ENCODE results near the gene ADGRV1.
A peak's percentile ranks its signal among the peaks of the same experiment; 100 is the strongest.

The ADGRV1 gene

DNA sequence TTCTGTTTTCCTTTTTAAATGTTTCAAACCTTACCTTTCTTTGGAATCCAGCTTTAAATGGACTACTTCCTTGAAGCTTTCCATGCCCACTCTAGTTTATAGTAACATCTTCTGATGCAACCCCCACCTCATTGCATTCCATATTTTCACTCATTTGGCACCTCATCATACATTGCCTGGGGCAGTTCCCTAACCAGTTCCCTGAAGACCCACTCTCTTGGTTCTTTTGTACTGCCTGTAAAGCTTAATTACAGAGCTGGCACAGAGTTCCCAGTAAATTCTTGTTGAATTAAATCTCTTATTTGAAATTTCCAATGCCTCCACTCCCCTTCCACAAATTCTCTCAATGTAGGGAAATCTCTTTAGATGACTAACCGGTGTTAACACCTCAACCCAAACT, 567.3 kb downstream of the ADGRV1 start:
- DNase-seq (ENCODE audit: insufficient read length), result no peak
- TF ChIP-seq TAF1 (IDR thresholded peaks at IDR 0.05; ENCODE audit: borderline replicate concordance, low read depth, low read length), result no peak
- TF ChIP-seq POLR2A (IDR thresholded peaks at IDR 0.05; ENCODE audit: low read depth, low read length), result no peak
- no peak for TF ChIP-seq POLR2AphosphoS5 (IDR thresholded peaks at IDR 0.05; ENCODE audit: low read depth, low read length)
- no peak for FAIRE-seq

- TF ChIP-seq POLR2AphosphoS5 (IDR thresholded peaks at IDR 0.05; ENCODE audit: low read depth, low read length) (no peak), POLR2A (IDR thresholded peaks at IDR 0.05; ENCODE audit: low read depth, low read length) (no peak), TAF1 (IDR thresholded peaks at IDR 0.05; ENCODE audit: borderline replicate concordance, low read depth, low read length) (no peak)
- FAIRE-seq (no peak), DNase-seq (ENCODE audit: insufficient read length) (no peak)
These were observed 567.9 kb downstream of the ADGRV1 start for GRCh38 chr5:91126448-91126847.

GRCh38 chr5:91126888-91127287, 568.3 kb downstream of the ADGRV1 start:
- no peak for TF ChIP-seq POLR2A (IDR thresholded peaks at IDR 0.05; ENCODE audit: low read depth, low read length)
- TF ChIP-seq TAF1 (IDR thresholded peaks at IDR 0.05; ENCODE audit: borderline replicate concordance, low read depth, low read length), result no peak
- TF ChIP-seq POLR2AphosphoS5 (IDR thresholded peaks at IDR 0.05; ENCODE audit: low read depth, low read length), result no peak
- DNase-seq (ENCODE audit: insufficient read length) (no peak), FAIRE-seq (no peak)

DNA sequence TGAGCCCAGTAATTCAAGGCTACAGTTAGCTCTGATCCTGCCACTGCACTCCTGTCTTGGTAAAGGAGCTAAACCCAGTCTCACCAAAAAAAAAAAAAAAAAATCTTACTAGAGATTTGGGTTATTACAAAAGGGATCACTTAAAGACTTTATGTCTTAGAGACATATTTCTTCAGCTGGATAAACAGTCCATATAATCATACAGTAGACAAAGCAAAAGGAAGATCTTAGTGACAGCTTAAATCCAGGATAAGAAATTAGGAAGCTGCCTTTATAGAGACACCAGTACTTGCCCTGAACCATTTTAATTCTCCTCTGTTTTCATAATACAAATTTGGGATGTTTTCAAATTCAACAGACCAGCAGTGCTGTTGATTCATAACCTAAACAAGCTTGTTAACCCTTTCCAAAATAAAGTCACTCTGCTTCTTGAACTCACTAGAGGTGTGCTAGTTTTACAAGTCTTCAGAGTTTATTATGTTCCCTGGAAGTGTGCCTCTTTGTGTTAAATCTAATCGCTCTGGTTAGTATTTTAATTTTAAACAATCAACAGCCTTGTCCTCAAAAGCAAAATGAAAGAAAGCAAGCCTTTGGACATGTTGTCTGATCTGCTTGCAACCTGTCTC, 569.0 kb downstream of the ADGRV1 start:
- DNase-seq (ENCODE audit: insufficient read length), result no peak
- TF ChIP-seq POLR2A (IDR thresholded peaks at IDR 0.05; ENCODE audit: low read depth, low read length), result no peak
- no peak for TF ChIP-seq TAF1 (IDR thresholded peaks at IDR 0.05; ENCODE audit: borderline replicate concordance, low read depth, low read length)
- TF ChIP-seq POLR2AphosphoS5 (IDR thresholded peaks at IDR 0.05; ENCODE audit: low read depth, low read length), result no peak
- no peak for FAIRE-seq

- TF ChIP-seq POLR2AphosphoS5 (IDR thresholded peaks at IDR 0.05; ENCODE audit: low read depth, low read length), result no peak
- TF ChIP-seq TAF1 (IDR thresholded peaks at IDR 0.05; ENCODE audit: borderline replicate concordance, low read depth, low read length), result no peak
- TF ChIP-seq POLR2A (IDR thresholded peaks at IDR 0.05; ENCODE audit: low read depth, low read length), result no peak
- FAIRE-seq, result no peak
- no peak for DNase-seq (ENCODE audit: insufficient read length)
These were observed 570.0 kb downstream of the ADGRV1 start for GRCh38 chr5:91128604-91129003.

DNA sequence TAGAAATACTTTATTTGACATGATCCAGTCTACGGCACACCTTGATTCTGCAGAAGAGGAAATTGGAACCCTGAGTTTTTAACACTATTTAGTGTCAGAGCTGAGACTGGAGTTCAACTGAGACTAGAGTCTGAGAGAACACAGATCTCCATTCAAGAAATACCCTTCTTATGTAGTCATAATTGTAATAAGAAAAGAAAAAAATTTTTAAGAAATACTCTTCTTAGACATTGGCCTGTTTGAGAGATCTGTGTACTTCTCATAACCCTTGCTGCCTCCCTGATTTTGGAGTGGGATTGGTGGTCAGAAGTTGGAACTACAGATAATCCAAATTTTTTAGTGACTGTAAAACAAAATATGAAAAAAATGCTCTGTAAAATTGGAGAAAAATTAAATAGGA, 571.2 kb downstream of the ADGRV1 start:
- no peak for DNase-seq (ENCODE audit: insufficient read length)
- FAIRE-seq, result no peak
- TF ChIP-seq TAF1 (IDR thresholded peaks at IDR 0.05; ENCODE audit: borderline replicate concordance, low read depth, low read length) (no peak), POLR2A (IDR thresholded peaks at IDR 0.05; ENCODE audit: low read depth, low read length) (no peak)

DNA sequence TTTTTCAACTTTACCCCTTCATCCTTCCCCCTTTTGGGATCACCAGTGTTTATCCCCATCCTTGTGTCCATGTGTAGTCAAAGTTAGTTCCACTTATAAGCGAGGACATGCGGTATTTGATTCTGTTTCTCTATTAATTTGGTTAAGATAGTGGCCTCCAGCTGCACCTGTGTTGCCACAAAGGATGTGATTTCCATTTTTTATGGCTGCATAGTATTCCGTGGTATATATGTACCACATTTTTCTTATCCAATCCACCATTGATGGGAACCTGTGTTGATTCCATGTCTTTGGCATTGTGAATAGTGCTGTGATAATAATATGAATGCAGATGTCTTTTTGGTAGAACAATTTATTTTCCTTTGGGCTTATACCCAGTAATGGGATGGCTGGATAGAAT, 572.2 kb downstream of the ADGRV1 start:
- DNase-seq (ENCODE audit: insufficient read length) (no peak), FAIRE-seq (peak; percentile 50)
- TF ChIP-seq POLR2AphosphoS5 (IDR thresholded peaks at IDR 0.05; ENCODE audit: low read depth, low read length) (no peak), POLR2A (IDR thresholded peaks at IDR 0.05; ENCODE audit: low read depth, low read length) (no peak), TAF1 (IDR thresholded peaks at IDR 0.05; ENCODE audit: borderline replicate concordance, low read depth, low read length) (no peak)

GRCh38 chr5:91132550-91132949, 574.0 kb downstream of the ADGRV1 start:
- peak; percentile 86 for FAIRE-seq
- TF ChIP-seq POLR2AphosphoS5 (IDR thresholded peaks at IDR 0.05; ENCODE audit: low read depth, low read length), result no peak
- no peak for TF ChIP-seq POLR2A (IDR thresholded peaks at IDR 0.05; ENCODE audit: low read depth, low read length)
- TF ChIP-seq TAF1 (IDR thresholded peaks at IDR 0.05; ENCODE audit: borderline replicate concordance, low read depth, low read length), result no peak

DNA sequence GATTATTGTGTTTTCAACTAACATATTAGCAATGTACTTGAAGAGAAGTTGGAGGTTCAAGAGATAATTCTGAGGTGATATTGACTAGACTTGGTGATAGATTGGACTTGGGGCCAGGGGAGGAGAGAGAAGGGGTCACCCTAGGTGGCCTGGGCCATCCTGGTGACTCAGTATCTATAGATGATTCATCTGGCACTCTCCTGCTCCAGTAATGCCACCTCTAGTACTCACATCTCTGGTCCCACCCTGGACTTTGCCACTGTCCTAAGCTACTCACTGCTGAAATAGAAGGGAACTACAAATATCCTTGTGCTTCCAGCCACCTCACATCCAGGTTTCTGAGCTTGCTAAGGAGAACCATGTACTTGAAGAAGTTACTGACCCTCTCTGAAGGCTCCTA, 574.6 kb downstream of the ADGRV1 start:
- FAIRE-seq (no peak), DNase-seq (ENCODE audit: insufficient read length) (no peak)
- no peak for TF ChIP-seq POLR2A (IDR thresholded peaks at IDR 0.05; ENCODE audit: low read depth, low read length)
- TF ChIP-seq POLR2AphosphoS5 (IDR thresholded peaks at IDR 0.05; ENCODE audit: low read depth, low read length), result no peak

More at GRCh38 chr5:91132550-91132949, 574.0 kb downstream of the ADGRV1 start:
- DNase-seq (ENCODE audit: insufficient read length), result no peak

GRCh38 chr5:91135475-91136248, 577.1 kb downstream of the ADGRV1 start:
- no peak for DNase-seq (ENCODE audit: insufficient read length)
- no peak for FAIRE-seq

GRCh38 chr5:91136271-91136670, 577.7 kb downstream of the ADGRV1 start:
- TF ChIP-seq POLR2AphosphoS5 (IDR thresholded peaks at IDR 0.05; ENCODE audit: low read depth, low read length) (no peak), POLR2A (IDR thresholded peaks at IDR 0.05; ENCODE audit: low read depth, low read length) (no peak), TAF1 (IDR thresholded peaks at IDR 0.05; ENCODE audit: borderline replicate concordance, low read depth, low read length) (no peak)
- DNase-seq (ENCODE audit: insufficient read length), result no peak
- no peak for FAIRE-seq

More at GRCh38 chr5:91135475-91136248, 577.1 kb downstream of the ADGRV1 start:
- no peak for TF ChIP-seq TAF1 (IDR thresholded peaks at IDR 0.05; ENCODE audit: borderline replicate concordance, low read depth, low read length)
- no peak for TF ChIP-seq POLR2AphosphoS5 (IDR thresholded peaks at IDR 0.05; ENCODE audit: low read depth, low read length)
- no peak for TF ChIP-seq POLR2A (IDR thresholded peaks at IDR 0.05; ENCODE audit: low read depth, low read length)

DNA sequence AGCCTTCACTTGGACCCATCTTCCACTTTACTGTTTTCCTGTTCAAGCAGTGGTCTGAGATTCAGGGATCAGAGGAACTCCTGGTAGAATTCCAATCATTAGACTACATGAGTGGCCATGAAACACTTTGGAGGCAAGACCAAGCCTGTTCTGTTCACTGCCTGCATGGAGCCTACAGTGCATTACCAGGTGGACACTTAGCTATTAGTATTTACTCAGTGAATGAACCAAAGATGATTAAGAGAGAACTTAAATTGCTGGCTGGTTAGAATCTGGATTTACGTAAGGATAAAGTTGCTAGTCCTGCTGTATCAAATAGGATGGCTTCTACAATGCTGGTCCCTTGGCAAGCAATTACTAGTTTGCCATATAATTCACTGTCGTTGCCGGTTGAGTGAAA, 579.0 kb downstream of the ADGRV1 start:
- TF ChIP-seq TAF1 (IDR thresholded peaks at IDR 0.05; ENCODE audit: borderline replicate concordance, low read depth, low read length) (no peak), POLR2A (IDR thresholded peaks at IDR 0.05; ENCODE audit: low read depth, low read length) (no peak), POLR2AphosphoS5 (IDR thresholded peaks at IDR 0.05; ENCODE audit: low read depth, low read length) (no peak)
- FAIRE-seq (no peak), DNase-seq (ENCODE audit: insufficient read length) (no peak)
